ENCODE measurements around the gene BIRC6. TPM values are rescaled to one million over a fixed set of nuclear protein-coding genes. Genes with fewer than 3 reads are reported as not detected.
"Not testable (repeated sequence)": the region's sequence is repeated elsewhere in the genome, so short reads cannot be mapped to it uniquely, and the experiment has no call there.

Gene BIRC6
- polyA plus RNA-seq, 1 donor from 2014 or later: 23.0 TPM

- peak overlapping the region in 1 of 3 donors; percentile 39 for H3K27ac Mint-ChIP-seq
- H3K36me3 Mint-ChIP-seq: peaks cover 7% of the 10 kb centered on the region
- H3K4me3 Mint-ChIP-seq: no peak overlapping the region
- no peaks in the 10 kb centered on the region for H3K27me3 Mint-ChIP-seq
- peaks cover 0 to 5% (median 3%) of the 10 kb centered on the region in 3 donors for H3K4me1 Mint-ChIP-seq
- no peaks in the 10 kb centered on the region for H3K9me3 Mint-ChIP-seq
Observed at GRCh38 chr2:32617599-32618189, 260.9 kb downstream of the BIRC6 start.

GRCh38 chr2:32622570-32623310 is 265.9 kb downstream of the BIRC6 start:
- Mint-ChIP-seq H3K27me3 (no peaks in the 10 kb centered on the region), H3K9me3 (no peaks in the 10 kb centered on the region), H3K36me3 (peaks cover 6% of the 10 kb centered on the region), H3K4me3 (no peak overlapping the region), H3K4me1 (peaks cover 5 to 11% (median 7%) of the 10 kb centered on the region in 3 donors), H3K27ac (no peak overlapping the region)

GRCh38 chr2:32623311-32623706 is 266.5 kb downstream of the BIRC6 start:
- peak overlapping the region in 1 of 4 donors; percentile 64 for H3K4me3 Mint-ChIP-seq
- H3K4me1 Mint-ChIP-seq: peaks cover 5 to 15% (median 9%) of the 10 kb centered on the region in 3 donors
- no peaks in the 10 kb centered on the region for H3K27me3 Mint-ChIP-seq
- no peak overlapping the region for H3K27ac Mint-ChIP-seq
- H3K9me3 Mint-ChIP-seq: no peaks in the 10 kb centered on the region
- H3K36me3 Mint-ChIP-seq: peaks cover 5% of the 10 kb centered on the region

GRCh38 chr2:32624812-32625211 is 268.0 kb downstream of the BIRC6 start:
- H3K27me3 Mint-ChIP-seq: no peaks in the 10 kb centered on the region
- H3K36me3 Mint-ChIP-seq: peaks cover 2% of the 10 kb centered on the region
- H3K4me3 Mint-ChIP-seq: peak overlapping the region in 1 of 4 donors; percentile 14
- H3K27ac Mint-ChIP-seq: no peak overlapping the region
- H3K4me1 Mint-ChIP-seq: peaks cover 11 to 18% (median 13%) of the 10 kb centered on the region in 3 donors
- H3K9me3 Mint-ChIP-seq: no peaks in the 10 kb centered on the region

GRCh38 chr2:32626639-32627221 is 269.9 kb downstream of the BIRC6 start:
- H3K9me3 Mint-ChIP-seq: no peaks in the 10 kb centered on the region
- H3K4me3 Mint-ChIP-seq: peak overlapping the region in 1 of 4 donors; percentile 96
- H3K27ac Mint-ChIP-seq: peak overlapping the region in 1 of 3 donors; percentile 89
- H3K27me3 Mint-ChIP-seq: no peaks in the 10 kb centered on the region
- H3K36me3 Mint-ChIP-seq: no peaks in the 10 kb centered on the region
- peaks cover 11 to 25% (median 14%) of the 10 kb centered on the region in 3 donors for H3K4me1 Mint-ChIP-seq

GRCh38 chr2:32627441-32627813 is 270.6 kb downstream of the BIRC6 start:
- Mint-ChIP-seq H3K27ac (peak overlapping the region; percentile 16 to 89 (median 73)), H3K9me3 (no peaks in the 10 kb centered on the region), H3K36me3 (no peaks in the 10 kb centered on the region), H3K27me3 (no peaks in the 10 kb centered on the region), H3K4me3 (peak overlapping the region; percentile 84 to 98 (median 96)), H3K4me1 (peaks cover 13 to 25% (median 17%) of the 10 kb centered on the region in 3 donors)

- H3K27ac Mint-ChIP-seq: peak within 1 kb of the TSS; percentile 16 to 93 (median 89)
- no peaks in the 10 kb centered on the region for H3K27me3 Mint-ChIP-seq
- H3K4me1 Mint-ChIP-seq: peaks cover 13 to 25% (median 17%) of the 10 kb centered on the region in 3 donors
- no peaks in the 10 kb centered on the region for H3K36me3 Mint-ChIP-seq
- H3K4me3 Mint-ChIP-seq: peak within 1 kb of the TSS; percentile 84 to 98 (median 96)
- no peaks in the 10 kb centered on the region for H3K9me3 Mint-ChIP-seq
Observed at GRCh38 chr2:32627814-32628579, 271.2 kb downstream of the BIRC6 start, which contains the start of gene TTC27. TSS of gene TTC27 (plus strand) at chr2:32628050. CDS start at chr2:32628293, 243 bp downstream.

GRCh38 chr2:32632089-32632488 is 275.3 kb downstream of the BIRC6 start:
- Mint-ChIP-seq H3K4me3 (peak overlapping the region in 1 of 4 donors; percentile 47), H3K9me3 (no peaks in the 10 kb centered on the region), H3K36me3 (peaks cover 1% of the 10 kb centered on the region), H3K27me3 (no peaks in the 10 kb centered on the region), H3K4me1 (peaks cover 12 to 20% (median 17%) of the 10 kb centered on the region in 3 donors), H3K27ac (no peak overlapping the region)

- H3K9me3 Mint-ChIP-seq: no peaks in the 10 kb centered on the region
- no peak overlapping the region for H3K27ac Mint-ChIP-seq
- no peaks in the 10 kb centered on the region for H3K27me3 Mint-ChIP-seq
- H3K4me3 Mint-ChIP-seq: peak overlapping the region in 1 of 4 donors; percentile 47
- peaks cover 5 to 12% (median 12%) of the 10 kb centered on the region in 3 donors for H3K4me1 Mint-ChIP-seq
- H3K36me3 Mint-ChIP-seq: peaks cover 1% of the 10 kb centered on the region
Observed at GRCh38 chr2:32633040-32633439, 276.2 kb downstream of the BIRC6 start.

GRCh38 chr2:32638548-32638947 is 281.7 kb downstream of the BIRC6 start:
- H3K4me3 Mint-ChIP-seq, H3K27me3 Mint-ChIP-seq, H3K36me3 Mint-ChIP-seq, H3K4me1 Mint-ChIP-seq, H3K27ac Mint-ChIP-seq, H3K9me3 Mint-ChIP-seq: not testable (repeated sequence)

- Mint-ChIP-seq H3K36me3 (peaks cover 6% of the 10 kb centered on the region), H3K4me3 (no peak overlapping the region), H3K27me3 (no peaks in the 10 kb centered on the region), H3K9me3 (no peaks in the 10 kb centered on the region), H3K4me1 (no peaks in the 10 kb centered on the region), H3K27ac (no peak overlapping the region)
Observed at GRCh38 chr2:32641180-32641579, 284.4 kb downstream of the BIRC6 start.

- no peaks in the 10 kb centered on the region for H3K27me3 Mint-ChIP-seq
- no peak overlapping the region for H3K4me3 Mint-ChIP-seq
- H3K9me3 Mint-ChIP-seq: no peaks in the 10 kb centered on the region
- H3K4me1 Mint-ChIP-seq: peaks cover 0 to 3% (median 0%) of the 10 kb centered on the region in 3 donors
- H3K36me3 Mint-ChIP-seq: peaks cover 2% of the 10 kb centered on the region
- no peak overlapping the region for H3K27ac Mint-ChIP-seq
Observed at GRCh38 chr2:32647180-32647651, 290.4 kb downstream of the BIRC6 start.

GRCh38 chr2:32652555-32653209 is 295.9 kb downstream of the BIRC6 start:
- peaks cover 0 to 3% (median 0%) of the 10 kb centered on the region in 3 donors for H3K4me1 Mint-ChIP-seq
- no peaks in the 10 kb centered on the region for H3K9me3 Mint-ChIP-seq
- H3K4me3 Mint-ChIP-seq: peak overlapping the region in 1 of 4 donors; percentile 4
- no peaks in the 10 kb centered on the region for H3K27me3 Mint-ChIP-seq
- H3K27ac Mint-ChIP-seq: no peak overlapping the region
- H3K36me3 Mint-ChIP-seq: peaks cover 12% of the 10 kb centered on the region

GRCh38 chr2:32656069-32656468 is 299.2 kb downstream of the BIRC6 start:
- no peak overlapping the region for H3K4me3 Mint-ChIP-seq
- H3K4me1 Mint-ChIP-seq: peaks cover 0 to 1% (median under 1%) of the 10 kb centered on the region in 3 donors
- H3K36me3 Mint-ChIP-seq: peaks cover 25% of the 10 kb centered on the region
- no peaks in the 10 kb centered on the region for H3K9me3 Mint-ChIP-seq
- no peaks in the 10 kb centered on the region for H3K27me3 Mint-ChIP-seq
- H3K27ac Mint-ChIP-seq: peak overlapping the region in 1 of 3 donors; percentile 11
